Measurements from ENCODE around the gene PSTPIP2. TPM values are rescaled to one million over a fixed set of nuclear protein-coding genes. Genes with fewer than 3 reads are reported as not detected.

PSTPIP2 gene
- total RNA-seq, 6 experiments from 2014 or later: 4.0 to 15.2 (median 8.6) TPM

GRCh38 chr18:45958730-45959129 is 113.3 kb downstream of the PSTPIP2 start:
- intact Hi-C loops (cut with DNase I): no loop called here
- DNase-seq: no peak

DNA sequence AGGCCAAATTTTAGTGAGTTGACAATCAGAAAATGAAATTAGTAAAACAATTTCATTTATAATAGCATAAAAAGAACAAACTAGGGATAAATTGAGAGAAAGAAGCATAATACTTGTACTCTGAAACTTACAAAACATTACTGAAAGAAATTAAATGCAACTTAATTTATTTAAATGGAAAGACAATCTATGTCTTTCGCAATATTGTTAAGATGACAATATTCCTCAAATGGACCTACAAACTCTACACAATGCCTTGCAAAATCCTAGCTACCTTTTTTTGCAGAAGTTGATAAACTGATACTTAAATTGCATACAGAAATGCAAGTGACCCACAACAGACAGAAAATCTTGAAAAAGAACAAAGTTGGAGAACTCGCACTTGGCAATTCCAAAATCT is 114.0 kb downstream of the PSTPIP2 start:
- TF ChIP-seq POLR2A (IDR thresholded peaks at IDR 0.05) (no peak), CTCF (IDR thresholded peaks at IDR 0.05) (no peak)
- intact Hi-C loops (cut with DNase I): no loop called here
- 94% methylated on average over 2 of the region's 2 CpGs for WGBS (ENCODE audit: insufficient coverage, low coverage, low lambda C conversion rate, missing lambda C conversion rate)
- Histone ChIP-seq H3K27ac (no peak overlapping the region), H3K27me3 (no peaks in the 10 kb centered on the region), H3K4me3 (no peak overlapping the region), H3K9me3 (no peaks in the 10 kb centered on the region), H3K4me1 (peaks cover 0 to 6% (median 0%) of the 10 kb centered on the region in 4 donors), H3K36me3 (peaks cover 0 to 27% (median 8%) of the 10 kb centered on the region in 4 donors)
- no peak for DNase-seq
- ATAC-seq: no peak

More at GRCh38 chr18:45958730-45959129, 113.3 kb downstream of the PSTPIP2 start:
- ATAC-seq: no peak
- no peaks in the 10 kb centered on the region for H3K27me3 ChIP-seq
- TF ChIP-seq POLR2A (IDR thresholded peaks at IDR 0.05) (no peak), CTCF (IDR thresholded peaks at IDR 0.05) (no peak)
- peaks cover 0 to 6% (median 0%) of the 10 kb centered on the region in 4 donors for H3K4me1 ChIP-seq
- no peak overlapping the region for H3K27ac ChIP-seq
- no peaks in the 10 kb centered on the region for H3K9me3 ChIP-seq
- peaks cover 0 to 22% (median 6%) of the 10 kb centered on the region in 4 donors for H3K36me3 ChIP-seq
- no peak overlapping the region for H3K4me3 ChIP-seq

DNA sequence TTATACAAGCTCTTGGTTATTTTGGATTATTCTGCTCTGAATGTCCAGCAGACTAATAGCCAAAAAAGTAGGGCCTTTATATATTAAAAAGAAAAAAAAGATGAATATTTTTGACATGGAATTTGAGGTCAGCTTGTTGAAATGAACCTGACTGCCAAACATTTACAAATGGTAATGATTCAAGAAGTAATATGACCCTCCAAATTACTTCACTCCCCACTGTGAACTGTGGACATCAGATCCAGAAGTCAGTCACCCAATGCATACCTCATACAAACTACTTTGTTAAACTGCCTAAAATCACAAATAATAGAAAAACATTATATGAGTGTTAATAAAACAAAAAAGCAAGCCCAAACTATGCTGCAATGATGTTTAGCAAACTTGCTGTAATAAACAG is 115.0 kb downstream of the PSTPIP2 start:
- no peak for TF ChIP-seq POLR2A (IDR thresholded peaks at IDR 0.05)
- no peak for TF ChIP-seq CTCF (IDR thresholded peaks at IDR 0.05)
- DNase-seq (no peak), ATAC-seq (no peak)
- Histone ChIP-seq H3K36me3 (peaks cover 0 to 37% (median 10%) of the 10 kb centered on the region in 4 donors), H3K27me3 (no peaks in the 10 kb centered on the region), H3K27ac (no peak overlapping the region), H3K9me3 (no peaks in the 10 kb centered on the region), H3K4me3 (no peak overlapping the region), H3K4me1 (peaks cover 0 to 6% (median 0%) of the 10 kb centered on the region in 4 donors)
- intact Hi-C loops (cut with DNase I): no loop called here

- ATAC-seq: no peak
- TF ChIP-seq CTCF (IDR thresholded peaks at IDR 0.05) (no peak), POLR2A (IDR thresholded peaks at IDR 0.05) (no peak)
- peaks cover 0 to 64% (median 13%) of the 10 kb centered on the region in 4 donors for H3K36me3 ChIP-seq
Observed at GRCh38 chr18:45954070-45954934, 117.8 kb downstream of the PSTPIP2 start.

More at GRCh38 chr18:45954070-45954934, 117.8 kb downstream of the PSTPIP2 start:
- no peak for DNase-seq
- WGBS (ENCODE audit: insufficient coverage, low coverage, low lambda C conversion rate, missing lambda C conversion rate): 95% methylated on average over 6 of the region's 7 CpGs
- intact Hi-C loops (cut with DNase I): no loop called here
- Histone ChIP-seq H3K27me3 (no peaks in the 10 kb centered on the region), H3K9me3 (no peaks in the 10 kb centered on the region), H3K4me3 (no peak overlapping the region), H3K4me1 (peaks cover 0 to 6% (median 0%) of the 10 kb centered on the region in 4 donors), H3K27ac (no peak overlapping the region)

Data from right lobe of liver (tissue), 6 donors.